ENCODE measurements around the gene CANT1. TPM values are rescaled to one million over a fixed set of nuclear protein-coding genes. Genes with fewer than 3 reads are reported as not detected.
A peak's percentile ranks its signal among the peaks of the same experiment; 100 is the strongest.

The CANT1 gene
- total RNA-seq, 2 experiments from 2014 or later = 28.3 to 30.0 TPM

DNA sequence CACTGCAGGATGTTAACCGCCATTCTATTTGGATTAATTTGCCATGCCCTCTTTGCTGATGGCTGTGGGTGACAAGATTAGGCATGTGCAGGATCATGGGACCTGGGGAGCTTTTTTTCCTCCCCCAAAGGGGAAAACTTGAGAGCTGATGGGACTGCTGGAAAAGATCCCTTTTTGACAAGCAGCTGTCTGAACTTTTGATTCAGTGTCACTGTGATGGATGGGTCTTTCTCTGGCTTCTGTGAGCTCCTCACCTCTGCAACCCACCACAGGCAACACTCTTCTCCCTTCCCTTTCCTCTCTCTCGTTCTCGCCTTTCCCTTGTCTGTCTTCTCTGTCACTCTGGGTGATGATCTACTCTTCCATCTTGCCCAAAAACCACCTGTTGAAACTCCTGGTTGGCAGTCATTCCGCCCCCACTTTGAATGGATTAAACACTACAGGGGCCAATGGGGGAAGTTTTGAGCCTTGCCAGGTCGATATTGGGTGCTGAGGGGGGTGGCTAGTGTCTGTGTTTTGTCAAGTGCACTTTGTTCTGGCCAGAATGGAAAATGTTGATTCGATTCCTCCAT, 3.1 kb upstream of the CANT1 start:
- TF ChIP-seq CTCF (IDR thresholded peaks at IDR 0.05) = no peak
- Histone ChIP-seq H3K27me3 (ENCODE audit: control insufficient read depth in 1 of 2, insufficient read depth in 2 of 2, low read length in 2 of 2) (peaks cover 0 to 2% of the 10 kb centered on the region in 2 experiments), H3K36me3 (ENCODE audit: insufficient read depth, low read length) (peaks cover under 1% of the 10 kb centered on the region), H3K9me3 (ENCODE audit: control insufficient read depth in 1 of 2, insufficient read depth in 1 of 2, low read length in 2 of 2) (peaks cover 0 to 5% of the 10 kb centered on the region in 2 experiments), H3K4me1 (ENCODE audit: insufficient read depth, low read length) (peaks cover 26% of the 10 kb centered on the region), H3K4me3 (ENCODE audit: low read length) (no peak overlapping the region), H3K27ac (ENCODE audit: low read depth in 1 of 2, low read length in 2 of 2) (no peak overlapping the region)
- H3K9me3 Mint-ChIP-seq = no peaks in the 10 kb centered on the region
- DNase-seq (no peak), ATAC-seq (ENCODE audit: poor library complexity) (no peak)
- intact Hi-C loops (cut with DNase I, micrococcal nuclease) = loop anchor here in 1 of 2 experiments (2.0 kb wide), 1 partner anchor 64 kb away; no protein-coding TSS in a partner anchor
- peaks cover 4% of the 10 kb centered on the region for H3K27me3 Mint-ChIP-seq
- H3K36me3 Mint-ChIP-seq (ENCODE audit: low read depth) = peaks cover 11% of the 10 kb centered on the region
- ChIA-PET POLR2A (no interaction called here), CTCF (no interaction called here)
- H3K27ac Mint-ChIP-seq = no peak overlapping the region
- peaks cover 22% of the 10 kb centered on the region for H3K4me1 Mint-ChIP-seq (ENCODE audit: low read depth)
- H3K4me3 Mint-ChIP-seq = peak overlapping the region; percentile 48

- no peak overlapping the region for H3K4me3 ChIP-seq (ENCODE audit: low read length)
- ATAC-seq (ENCODE audit: poor library complexity) (no peak), DNase-seq (no peak)
- intact Hi-C loops (cut with DNase I, micrococcal nuclease) = loop anchor here in 1 of 2 experiments (2.0 kb wide), 1 partner anchor 65 kb away; no protein-coding TSS in a partner anchor
- POLR2A ChIA-PET = no interaction called here
- peaks cover 7% of the 10 kb centered on the region for H3K36me3 ChIP-seq (ENCODE audit: insufficient read depth, low read length)
- peaks cover 35% of the 10 kb centered on the region for H3K4me1 ChIP-seq (ENCODE audit: insufficient read depth, low read length)
- Mint-ChIP-seq H3K27ac (peak overlapping the region; percentile 91), H3K9me3 (no peaks in the 10 kb centered on the region), H3K36me3 (ENCODE audit: low read depth) (peaks cover 15% of the 10 kb centered on the region), H3K4me1 (ENCODE audit: low read depth) (peaks cover 33% of the 10 kb centered on the region), H3K4me3 (peak overlapping the region; percentile 93), H3K27me3 (peaks cover under 1% of the 10 kb centered on the region)
- H3K27me3 ChIP-seq (ENCODE audit: control insufficient read depth in 1 of 2, insufficient read depth in 2 of 2, low read length in 2 of 2) = peaks cover 0 to 2% of the 10 kb centered on the region in 2 experiments
- no peak for TF ChIP-seq CTCF (IDR thresholded peaks at IDR 0.05)
- no peak overlapping the region for H3K27ac ChIP-seq (ENCODE audit: low read depth in 1 of 2, low read length in 2 of 2)
- CTCF ChIA-PET = no interaction called here
- peaks cover 0 to 5% of the 10 kb centered on the region in 2 experiments for H3K9me3 ChIP-seq (ENCODE audit: control insufficient read depth in 1 of 2, insufficient read depth in 1 of 2, low read length in 2 of 2)
Measured at GRCh38 chr17:79011451-79012147, 2.0 kb upstream of the CANT1 start.

DNA sequence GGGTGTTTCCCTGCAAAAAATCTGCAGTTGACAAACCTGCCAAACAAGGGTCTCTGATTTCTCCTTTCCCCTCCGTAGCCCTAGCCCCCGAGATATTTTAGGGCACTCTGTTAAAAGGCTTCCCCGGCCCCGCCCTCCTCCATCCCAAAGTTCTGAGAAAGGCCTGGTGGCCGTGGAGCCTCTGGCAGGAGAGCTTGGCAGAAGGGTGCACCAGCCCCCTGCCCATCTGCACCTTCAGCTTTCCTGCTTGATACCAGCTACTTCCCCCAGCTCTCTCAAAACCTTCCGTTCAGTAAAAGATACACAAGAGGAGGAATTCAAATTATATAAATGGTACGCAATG, 711 bp upstream of the CANT1 start:
- no peak for ATAC-seq (ENCODE audit: poor library complexity)
- Mint-ChIP-seq H3K9me3 (no peaks in the 10 kb centered on the region), H3K4me1 (ENCODE audit: low read depth) (peaks cover 46% of the 10 kb centered on the region), H3K27ac (peak overlapping the region; percentile 91), H3K27me3 (no peaks in the 10 kb centered on the region), H3K4me3 (peak overlapping the region; percentile 93), H3K36me3 (ENCODE audit: low read depth) (peaks cover 15% of the 10 kb centered on the region)
- intact Hi-C loops (cut with DNase I, micrococcal nuclease) = no loop called here
- H3K4me1 ChIP-seq (ENCODE audit: insufficient read depth, low read length) = peaks cover 48% of the 10 kb centered on the region
- H3K36me3 ChIP-seq (ENCODE audit: insufficient read depth, low read length) = peaks cover 9% of the 10 kb centered on the region
- ChIA-PET POLR2A (interaction anchor here (0.5 to 1.0 kb wide), 3 partner anchors 19 to 95 kb away, joined by 3 read pairs; partner anchors contain the start of gene ENGASE), CTCF (no interaction called here)
- H3K4me3 ChIP-seq (ENCODE audit: low read length) = peak overlapping the region; percentile 67
- no peak for TF ChIP-seq CTCF (IDR thresholded peaks at IDR 0.05)
- peaks cover 0 to 2% of the 10 kb centered on the region in 2 experiments for H3K27me3 ChIP-seq (ENCODE audit: control insufficient read depth in 1 of 2, insufficient read depth in 2 of 2, low read length in 2 of 2)
- no peaks in the 10 kb centered on the region for H3K9me3 ChIP-seq (ENCODE audit: control insufficient read depth in 1 of 2, insufficient read depth in 1 of 2, low read length in 2 of 2)
- peak overlapping the region; percentile 42 to 64 for H3K27ac ChIP-seq (ENCODE audit: low read depth in 1 of 2, low read length in 2 of 2)
- no peak for DNase-seq
